Esophagus mucosa (tissue), 1 donor: Measurements from ENCODE around the gene STAT5A. TPM values are rescaled to one million over a fixed set of nuclear protein-coding genes. Genes with fewer than 3 reads are reported as not detected.
A peak's percentile ranks its signal among the peaks of the same experiment; 100 is the strongest.
"Not testable (repeated sequence)": the region's sequence is repeated elsewhere in the genome, so short reads cannot be mapped to it uniquely, and the experiment has no call there.

ENCODE experiments used
- ATAC-seq: fragments of 200-7000 bp; cut with Tn5 transposase; one replicate; pipeline ENCODE4 v1.9.1; 2020
- total RNA-seq: library from RNA; stranded (reverse); gene quantifications from one replicate; pipeline ENCODE4 v1.2.4, GENCODE V29; 2023
- donor health status: DM: yes; HTN: yes; CAD: no.

Gene STAT5A
- total RNA-seq, 1 donor from 2014 or later: 6.9 TPM

- peak; percentile 43 for ATAC-seq
Observed at GRCh38 chr17:42286411-42287221, 1.7 kb upstream of the STAT5A start.

- peak; percentile 21 for ATAC-seq
Observed at GRCh38 chr17:42287305-42287976, 857 bp upstream of the STAT5A start.

- ATAC-seq: peak; percentile 17
Observed at GRCh38 chr17:42288803-42289610, 709 bp downstream of the STAT5A start.

- no peak for ATAC-seq
Observed at GRCh38 chr17:42289611-42290181, 1.4 kb downstream of the STAT5A start.

GRCh38 chr17:42290577-42290976 is 2.3 kb downstream of the STAT5A start:
- no peak for ATAC-seq

GRCh38 chr17:42291129-42291528 is 2.8 kb downstream of the STAT5A start:
- ATAC-seq: no peak

GRCh38 chr17:42294469-42295398 is 6.4 kb downstream of the STAT5A start:
- ATAC-seq: no peak

GRCh38 chr17:42296012-42296411 is 7.7 kb downstream of the STAT5A start:
- ATAC-seq: no peak

GRCh38 chr17:42297775-42298174 is 9.5 kb downstream of the STAT5A start:
- peak; percentile 41 for ATAC-seq

- ATAC-seq: not testable (repeated sequence)
Observed at GRCh38 chr17:42299361-42299760, 11.1 kb downstream of the STAT5A start.

GRCh38 chr17:42299913-42300312 is 11.6 kb downstream of the STAT5A start:
- ATAC-seq: not testable (repeated sequence)

- ATAC-seq: no peak
Observed at GRCh38 chr17:42301022-42301421, 12.7 kb downstream of the STAT5A start.

- ATAC-seq: no peak
Observed at GRCh38 chr17:42303694-42304093, 15.4 kb downstream of the STAT5A start.

- ATAC-seq: no peak
Observed at GRCh38 chr17:42304187-42305030, 16.1 kb downstream of the STAT5A start.

- ATAC-seq: not testable (repeated sequence)
Observed at GRCh38 chr17:42305031-42305330, 16.7 kb downstream of the STAT5A start.

GRCh38 chr17:42305543-42306384 is 17.5 kb downstream of the STAT5A start:
- ATAC-seq: no peak

- no peak for ATAC-seq
Observed at GRCh38 chr17:42306385-42306667, 18.0 kb downstream of the STAT5A start.

GRCh38 chr17:42307362-42307927 is 19.1 kb downstream of the STAT5A start:
- no peak for ATAC-seq

GRCh38 chr17:42308446-42308845 is 20.1 kb downstream of the STAT5A start:
- ATAC-seq: no peak

- ATAC-seq: no peak
Observed at GRCh38 chr17:42309142-42309541, 20.8 kb downstream of the STAT5A start.
